HEK293 (cell line): ENCODE data around the gene TTC39C.

Source experiments
- CTCF ChIA-PET: fragments of 350-600 bp; formaldehyde crosslinking; extraction: SDS; loops from one replicate; lab custom pipeline; 2021; ENCODE audit warnings: antibody characterized with exemption; lab: Yijun Ruan, JAX
- POLR2A ChIA-PET: fragments of 300-600 bp; formaldehyde crosslinking; extraction: SDS; loops from one replicate; lab custom pipeline; 2020; ENCODE audit warnings: antibody characterized with exemption, inconsistent platforms; lab: Yijun Ruan, JAX
- H3K27ac ChIP-seq: fragments of 200-500 bp; sonication (Bioruptor generic); 2 replicates; pipeline ENCODE4 v1.5.1; 2014; ENCODE audit warnings: low read depth, low read length, control low read depth, inconsistent platforms; ENCODE audit errors: extremely low read depth
- H3K36me3 ChIP-seq, 2 experiments: fragments of 200-500 bp in 1 of 2; sonication (Bioruptor generic) in 1 of 2; 1 replicate in 1 of 2; 2 replicates in 1 of 2; pipeline ENCODE4 v1.5.1; 2014 to 2017; ENCODE audit warnings: inconsistent platforms in 2 of 2, low read length in 2 of 2; ENCODE audit not compliant: control insufficient read depth in 2 of 2, insufficient read depth in 1 of 2
- H3K4me1 ChIP-seq: fragments of 200-500 bp; sonication (Bioruptor generic); 2 replicates; pipeline ENCODE4 v1.5.1; 2014; ENCODE audit warnings: mild to moderate bottlenecking, low read length, inconsistent platforms; ENCODE audit not compliant: control insufficient read depth, insufficient read depth
- H3K4me3 ChIP-seq: 2 replicates; pipeline ENCODE4 v1.5.1; 2011; ENCODE audit warnings: low read depth, mild to moderate bottlenecking, control low read depth, low read length, moderate library complexity
- H3K9me3 ChIP-seq: fragments of 200-500 bp; sonication (Bioruptor generic); 2 replicates; pipeline ENCODE4 v1.5.1; 2014; ENCODE audit warnings: low read depth, low read length, inconsistent platforms; ENCODE audit not compliant: control insufficient read depth, insufficient read depth
- BCL11B ChIP-seq: fragments of 450-650 bp; formaldehyde crosslinking; IDR thresholded peaks from 2 replicates; pipeline ENCODE4 v1.5.1; 2016; ENCODE audit warnings: low read depth, missing biosample characterization, missing genetic modification characterization
- KLF17 ChIP-seq: fragments of 450-650 bp; formaldehyde crosslinking; IDR thresholded peaks from 2 replicates; pipeline ENCODE4 v1.5.1; 2016; ENCODE audit warnings: missing biosample characterization, missing genetic modification characterization
- ZNF623 ChIP-seq: fragments of 450-650 bp; formaldehyde crosslinking; IDR thresholded peaks from 2 replicates; pipeline ENCODE4 v1.5.1; 2016; ENCODE audit warnings: missing biosample characterization, missing genetic modification characterization
- ZNF645 ChIP-seq: fragments of 450-650 bp; formaldehyde crosslinking; IDR thresholded peaks from 2 replicates; pipeline ENCODE4; 2016; ENCODE audit warnings: missing biosample characterization, missing genetic modification characterization
- TF ChIP-seq, protein P1 (sequence below): fragments of 450-650 bp; formaldehyde crosslinking; conservative IDR thresholded peaks from 2 replicates; pipeline ENCODE4 v1.5.1; 2016; ENCODE audit warnings: low read depth, missing biosample characterization, missing genetic modification characterization
- TF ChIP-seq, protein P2 (sequence below): fragments of 450-650 bp; formaldehyde crosslinking; IDR thresholded peaks from 2 replicates; pipeline ENCODE4 v1.5.1; 2017; ENCODE audit warnings: missing biosample characterization, missing genetic modification characterization
- TF ChIP-seq, protein P3 (sequence below): fragments of 450-650 bp; formaldehyde crosslinking; IDR thresholded peaks from 2 replicates; pipeline ENCODE4 v1.5.1; 2017; ENCODE audit warnings: missing biosample characterization, missing genetic modification characterization

Gene TTC39C

DNA sequence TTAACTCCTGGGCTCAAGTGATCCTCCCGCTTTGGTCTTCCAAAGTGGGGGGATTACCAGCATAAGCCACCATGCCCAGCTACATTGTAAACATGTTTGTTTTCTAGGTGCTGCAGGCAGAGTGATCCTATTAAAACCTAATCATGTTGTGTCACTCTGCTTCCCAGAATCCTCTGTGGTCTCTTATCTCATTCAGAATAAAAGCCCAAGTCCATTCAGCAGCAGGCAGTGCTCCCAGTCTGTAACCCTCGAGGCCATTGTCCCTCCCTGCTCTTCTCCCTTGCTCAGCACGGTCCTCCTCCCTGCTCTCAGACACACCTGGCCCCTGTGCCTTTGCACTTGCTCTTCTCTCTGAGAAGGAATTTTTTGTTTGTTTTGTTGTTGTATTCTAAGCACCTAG, 113.2 kb downstream of the TTC39C start:
- TF ChIP-seq KLF17 (tag by site-specific recombination) = peak; percentile 43; the same call in 1 of the 2 replicates
- no peak for TF ChIP-seq BCL11B (tag by site-specific recombination)
- H3K36me3 ChIP-seq = peaks cover 3 to 4% of the 10 kb centered on the region in 2 experiments
- CTCF ChIA-PET = interaction anchor here (0.6 to 1.3 kb wide), 2 partner anchors 8 to 47 kb away, joined by 3 to 5 read pairs; no protein-coding TSS in a partner anchor

DNA sequence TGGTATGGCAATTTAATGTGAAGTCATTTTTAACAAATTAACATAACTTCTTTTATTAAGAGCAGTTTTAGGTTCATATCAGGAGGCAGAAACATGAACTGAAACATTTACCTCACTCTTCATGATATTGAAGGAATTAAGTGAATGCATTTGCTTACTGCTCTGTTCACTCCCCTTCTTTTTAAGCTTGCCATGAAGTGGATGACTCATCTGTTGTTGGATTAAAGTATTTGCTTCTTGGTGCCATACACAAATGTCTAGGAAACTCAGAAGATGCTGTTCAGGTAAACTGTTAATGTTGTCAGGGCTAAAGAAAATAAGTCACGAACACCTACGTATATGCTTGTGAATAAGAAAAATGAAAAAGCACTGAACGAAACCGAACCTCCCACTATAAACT, 114.1 kb downstream of the TTC39C start:
- no peaks in the 10 kb centered on the region for H3K9me3 ChIP-seq
- ChIA-PET CTCF (interaction anchor here (1.3 kb wide), 1 partner anchor 9 kb away, joined by 5 read pairs; no protein-coding TSS in a partner anchor), POLR2A (interaction anchor here (0.6 to 1.4 kb wide), 2 partner anchors 10 to 25 kb away, joined by 3 to 8 read pairs; partner anchors contain the start of gene CABYR)
- H3K36me3 ChIP-seq = peaks cover 3 to 4% of the 10 kb centered on the region in 2 experiments
- no peak overlapping the region for H3K4me3 ChIP-seq
- H3K4me1 ChIP-seq = 0 out of 2 replicates have a peak, but pooled peaks cover 3% of the 10 kb centered on the region
- no peak overlapping the region for H3K27ac ChIP-seq
- TF ChIP-seq, protein P1, sequence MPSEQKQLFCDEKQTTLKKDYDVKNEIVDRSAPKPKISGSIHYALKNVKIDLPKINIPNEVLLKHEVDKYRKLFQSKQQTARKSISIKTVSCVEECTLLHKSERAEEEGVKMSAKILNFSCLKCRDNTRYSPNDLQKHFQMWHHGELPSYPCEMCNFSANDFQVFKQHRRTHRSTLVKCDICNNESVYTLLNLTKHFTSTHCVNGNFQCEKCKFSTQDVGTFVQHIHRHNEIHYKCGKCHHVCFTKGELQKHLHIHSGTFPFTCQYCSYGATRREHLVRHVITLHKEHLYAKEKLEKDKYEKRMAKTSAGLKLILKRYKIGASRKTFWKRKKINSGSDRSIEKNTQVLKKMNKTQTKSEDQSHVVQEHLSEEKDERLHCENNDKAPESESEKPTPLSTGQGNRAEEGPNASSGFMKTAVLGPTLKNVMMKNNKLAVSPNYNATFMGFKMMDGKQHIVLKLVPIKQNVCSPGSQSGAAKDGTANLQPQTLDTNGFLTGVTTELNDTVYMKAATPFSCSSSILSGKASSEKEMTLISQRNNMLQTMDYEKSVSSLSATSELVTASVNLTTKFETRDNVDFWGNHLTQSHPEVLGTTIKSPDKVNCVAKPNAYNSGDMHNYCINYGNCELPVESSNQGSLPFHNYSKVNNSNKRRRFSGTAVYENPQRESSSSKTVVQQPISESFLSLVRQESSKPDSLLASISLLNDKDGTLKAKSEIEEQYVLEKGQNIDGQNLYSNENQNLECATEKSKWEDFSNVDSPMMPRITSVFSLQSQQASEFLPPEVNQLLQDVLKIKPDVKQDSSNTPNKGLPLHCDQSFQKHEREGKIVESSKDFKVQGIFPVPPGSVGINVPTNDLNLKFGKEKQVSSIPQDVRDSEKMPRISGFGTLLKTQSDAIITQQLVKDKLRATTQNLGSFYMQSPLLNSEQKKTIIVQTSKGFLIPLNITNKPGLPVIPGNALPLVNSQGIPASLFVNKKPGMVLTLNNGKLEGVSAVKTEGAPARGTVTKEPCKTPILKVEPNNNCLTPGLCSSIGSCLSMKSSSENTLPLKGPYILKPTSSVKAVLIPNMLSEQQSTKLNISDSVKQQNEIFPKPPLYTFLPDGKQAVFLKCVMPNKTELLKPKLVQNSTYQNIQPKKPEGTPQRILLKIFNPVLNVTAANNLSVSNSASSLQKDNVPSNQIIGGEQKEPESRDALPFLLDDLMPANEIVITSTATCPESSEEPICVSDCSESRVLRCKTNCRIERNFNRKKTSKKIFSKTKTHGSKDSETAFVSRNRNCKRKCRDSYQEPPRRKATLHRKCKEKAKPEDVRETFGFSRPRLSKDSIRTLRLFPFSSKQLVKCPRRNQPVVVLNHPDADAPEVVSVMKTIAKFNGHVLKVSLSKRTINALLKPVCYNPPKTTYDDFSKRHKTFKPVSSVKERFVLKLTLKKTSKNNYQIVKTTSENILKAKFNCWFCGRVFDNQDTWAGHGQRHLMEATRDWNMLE (tag by site-specific recombination) = no peak
- TF ChIP-seq, protein P2, sequence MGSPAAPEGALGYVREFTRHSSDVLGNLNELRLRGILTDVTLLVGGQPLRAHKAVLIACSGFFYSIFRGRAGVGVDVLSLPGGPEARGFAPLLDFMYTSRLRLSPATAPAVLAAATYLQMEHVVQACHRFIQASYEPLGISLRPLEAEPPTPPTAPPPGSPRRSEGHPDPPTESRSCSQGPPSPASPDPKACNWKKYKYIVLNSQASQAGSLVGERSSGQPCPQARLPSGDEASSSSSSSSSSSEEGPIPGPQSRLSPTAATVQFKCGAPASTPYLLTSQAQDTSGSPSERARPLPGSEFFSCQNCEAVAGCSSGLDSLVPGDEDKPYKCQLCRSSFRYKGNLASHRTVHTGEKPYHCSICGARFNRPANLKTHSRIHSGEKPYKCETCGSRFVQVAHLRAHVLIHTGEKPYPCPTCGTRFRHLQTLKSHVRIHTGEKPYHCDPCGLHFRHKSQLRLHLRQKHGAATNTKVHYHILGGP (tag by site-specific recombination) = peak; percentile 25; the same call in 1 of the 2 replicates

More for the DNA sequence above, 113.2 kb downstream of the TTC39C start:
- no peaks in the 10 kb centered on the region for H3K9me3 ChIP-seq
- POLR2A ChIA-PET = interaction anchor here (1.0 to 1.4 kb wide), 2 partner anchors 11 kb away, joined by 3 to 8 read pairs; partner anchors contain the start of gene CABYR
- H3K27ac ChIP-seq = no peak overlapping the region
- 0 out of 2 replicates have a peak, but pooled peaks cover 3% of the 10 kb centered on the region for H3K4me1 ChIP-seq
- H3K4me3 ChIP-seq = no peak overlapping the region

GRCh38 chr18:24130494-24130893, 115.9 kb downstream of the TTC39C start:
- Histone ChIP-seq H3K9me3 (no peaks in the 10 kb centered on the region), H3K36me3 (peaks cover 3 to 4% of the 10 kb centered on the region in 2 experiments), H3K27ac (no peak overlapping the region), H3K4me1 (0 out of 2 replicates have a peak, but pooled peaks cover 3% of the 10 kb centered on the region), H3K4me3 (no peak overlapping the region)
- ChIA-PET CTCF (interaction anchor here (0.6 kb wide), 1 partner anchor 196 kb away, joined by 4 read pairs; no protein-coding TSS in a partner anchor), POLR2A (no interaction called here)
- TF ChIP-seq ZNF623 (tag by site-specific recombination) (no peak), ZNF645 (no peak)
- TF ChIP-seq, protein P3, sequence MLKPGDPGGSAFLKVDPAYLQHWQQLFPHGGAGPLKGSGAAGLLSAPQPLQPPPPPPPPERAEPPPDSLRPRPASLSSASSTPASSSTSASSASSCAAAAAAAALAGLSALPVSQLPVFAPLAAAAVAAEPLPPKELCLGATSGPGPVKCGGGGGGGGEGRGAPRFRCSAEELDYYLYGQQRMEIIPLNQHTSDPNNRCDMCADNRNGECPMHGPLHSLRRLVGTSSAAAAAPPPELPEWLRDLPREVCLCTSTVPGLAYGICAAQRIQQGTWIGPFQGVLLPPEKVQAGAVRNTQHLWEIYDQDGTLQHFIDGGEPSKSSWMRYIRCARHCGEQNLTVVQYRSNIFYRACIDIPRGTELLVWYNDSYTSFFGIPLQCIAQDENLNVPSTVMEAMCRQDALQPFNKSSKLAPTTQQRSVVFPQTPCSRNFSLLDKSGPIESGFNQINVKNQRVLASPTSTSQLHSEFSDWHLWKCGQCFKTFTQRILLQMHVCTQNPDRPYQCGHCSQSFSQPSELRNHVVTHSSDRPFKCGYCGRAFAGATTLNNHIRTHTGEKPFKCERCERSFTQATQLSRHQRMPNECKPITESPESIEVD (tag by site-specific recombination) = peak; percentile 46; the same call in 1 of the 2 replicates
